A673 (cell line): ENCODE measurements around the gene RAB11A. TPM values are rescaled to one million over a fixed set of nuclear protein-coding genes. Genes with fewer than 3 reads are reported as not detected.
"Not testable (repeated sequence)": the region's sequence is repeated elsewhere in the genome, so short reads cannot be mapped to it uniquely, and the experiment has no call there.

Experiments used
- BruUV-seq: library from RNA; stranded (reverse); fragments of 400-500 nt; replicated peaks from 2 replicates; lab custom pipeline; 2021; lab: Mats Ljungman, UMichigan
- CTCF ChIA-PET: fragments of 300-600 bp; sonication (Branson Sonifier 250); formaldehyde crosslinking; loops from one replicate; lab custom pipeline; 2022; ENCODE audit warnings: antibody characterized with exemption; lab: Charles Lee
- POLR2A ChIA-PET: fragments of 300-600 bp; sonication (Branson Sonifier 250); formaldehyde crosslinking; loops from one replicate; lab custom pipeline; 2022; ENCODE audit warnings: antibody characterized with exemption; ENCODE audit not compliant: low non-redundant PET; lab: Charles Lee
- DNase-seq: peaks from one replicate; pipeline ENCODE4 v3.0.0-alpha.2; 2015; ENCODE audit warnings: low spot score
- H3K27ac ChIP-seq: fragments of 200-600 bp; sonication (generic); 2 replicates; pipeline ENCODE4 v1.5.1; 2016; ENCODE audit warnings: mixed run types, low read depth, mild to moderate bottlenecking, mixed read lengths, antibody characterized with exemption, low read length; ENCODE audit not compliant: poor library complexity, severe bottlenecking
- H3K27me3 ChIP-seq: fragments of 200-600 bp; sonication (generic); replicated peaks from 2 replicates; pipeline ENCODE4 v1.6.1; 2017; ENCODE audit warnings: mixed run types, low read depth, mild to moderate bottlenecking, mixed read lengths, antibody characterized with exemption, low read length; ENCODE audit not compliant: insufficient read depth, poor library complexity
- H3K36me3 ChIP-seq: fragments of 200-600 bp; sonication (generic); 2 replicates; pipeline ENCODE4 v1.6.1; 2016; ENCODE audit warnings: mixed run types, mild to moderate bottlenecking, mixed read lengths, antibody characterized with exemption, low read length; ENCODE audit not compliant: insufficient read depth, poor library complexity, severe bottlenecking
- H3K4me1 ChIP-seq: fragments of 200-600 bp; sonication (generic); 2 replicates; pipeline ENCODE4 v1.6.1; 2017; ENCODE audit warnings: mixed run types, mild to moderate bottlenecking, mixed read lengths, antibody characterized with exemption, low read length; ENCODE audit not compliant: insufficient read depth, poor library complexity, severe bottlenecking
- H3K4me3 ChIP-seq: fragments of 200-600 bp; sonication (generic); 2 replicates; pipeline ENCODE4 v1.5.1; 2016; ENCODE audit warnings: low read depth, mixed run types, mild to moderate bottlenecking, mixed read lengths, low read length; ENCODE audit not compliant: poor library complexity, severe bottlenecking
- H3K9me3 ChIP-seq: fragments of 200-600 bp; sonication (generic); 2 replicates; pipeline ENCODE4 v1.6.1; 2016; ENCODE audit warnings: mixed run types, low read depth, mild to moderate bottlenecking, mixed read lengths, antibody characterized with exemption, low read length; ENCODE audit not compliant: poor library complexity, severe bottlenecking
- EZH2 ChIP-seq: fragments of 200-600 bp; sonication (generic); IDR thresholded peaks from 2 replicates; pipeline ENCODE4 v1.6.1; 2017; ENCODE audit warnings: borderline replicate concordance, low read depth, mild to moderate bottlenecking, mixed read lengths, antibody characterized with exemption, low read length; ENCODE audit not compliant: poor library complexity, severe bottlenecking
- intact Hi-C: fragments of 100-400 bp; cut with micrococcal nuclease; formaldehyde crosslinking; loops from one replicate; pipeline ENCODE4 v1.10.0; 2022; ENCODE audit not compliant: unreplicated experiment
- total RNA-seq: library from RNA; stranded (reverse); gene quantifications from 2 replicates; pipeline ENCODE4 v1.2.3, GENCODE V29; 2021
- TF ChIP-seq, protein P1 (sequence below): fragments of 300-800, 200-600 bp; sonication (generic); conservative IDR thresholded peaks from 2 replicates; pipeline ENCODE4 v1.5.1; 2017; ENCODE audit warnings: low read depth, mild to moderate bottlenecking, antibody characterized with exemption, low read length, moderate library complexity, mixed read lengths

Gene RAB11A
- total RNA-seq, 1 experiment from 2014 or later: 227 TPM

DNA sequence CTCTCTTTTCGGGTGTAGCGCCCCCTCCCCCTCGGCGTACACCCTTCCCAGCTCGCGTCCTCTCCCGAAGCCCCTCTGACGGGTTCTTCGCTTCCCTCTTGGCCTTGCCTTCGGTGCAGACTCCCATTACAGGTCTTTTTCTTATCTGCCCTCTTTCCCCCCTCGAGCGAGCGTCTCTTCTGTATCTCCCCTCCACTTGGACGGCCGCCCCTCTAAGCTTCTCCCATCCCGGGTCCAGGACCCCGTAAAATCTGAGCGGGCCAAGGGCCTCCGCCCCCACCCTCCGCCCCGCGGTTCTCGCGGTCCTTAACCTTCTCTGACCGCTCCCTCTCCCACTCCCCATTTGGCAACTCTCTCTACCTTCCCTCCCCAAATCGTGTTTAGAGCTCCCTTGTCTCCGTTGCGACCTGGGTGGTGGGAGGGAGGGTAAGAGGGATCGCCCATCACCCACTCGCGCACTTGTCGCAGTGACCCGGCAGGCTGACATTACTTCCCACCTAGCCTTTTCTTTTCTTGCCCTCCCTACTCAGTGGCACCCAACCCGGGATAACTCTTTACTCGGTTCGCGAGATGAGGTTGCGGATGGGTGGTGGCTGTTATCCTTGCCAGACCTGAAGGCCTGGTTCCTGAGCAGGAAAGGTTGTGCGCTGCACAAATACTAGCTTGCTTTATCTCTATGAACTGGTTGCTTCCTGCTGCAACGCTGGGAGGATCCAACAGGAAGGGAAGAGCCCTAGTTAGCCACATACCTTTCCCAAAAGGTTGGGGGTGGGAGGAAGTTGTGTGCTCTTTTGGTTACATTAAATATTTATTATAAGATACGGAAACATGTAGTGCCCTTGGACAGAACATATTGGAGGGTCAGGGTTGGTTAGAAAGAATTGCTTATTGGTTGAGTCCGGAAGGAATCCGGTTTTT, 922 bp downstream of the RAB11A start:
- H3K9me3 ChIP-seq: no peaks in the 10 kb centered on the region
- H3K27ac ChIP-seq: peak overlapping the region; percentile 89
- intact Hi-C loops: loop anchor here (1.0 kb wide), 1 partner anchor 78 kb away; the partner anchor contains the start of gene DENND4A
- H3K27me3 ChIP-seq: no peaks in the 10 kb centered on the region
- ChIA-PET CTCF (interaction anchor here (0.6 kb wide), 2 partner anchors 13 to 232 kb away, joined by 3 to 5 read pairs; no protein-coding TSS in a partner anchor), POLR2A (interaction anchor here (0.6 to 0.7 kb wide), 3 partner anchors 155 to 516 kb away, joined by 4 to 6 read pairs (median 6); no protein-coding TSS in a partner anchor)
- H3K36me3 ChIP-seq: peaks cover 7% of the 10 kb centered on the region
- no TSS peak for BruUV-seq
- peak; percentile 41 for DNase-seq
- TF ChIP-seq, protein P1, sequence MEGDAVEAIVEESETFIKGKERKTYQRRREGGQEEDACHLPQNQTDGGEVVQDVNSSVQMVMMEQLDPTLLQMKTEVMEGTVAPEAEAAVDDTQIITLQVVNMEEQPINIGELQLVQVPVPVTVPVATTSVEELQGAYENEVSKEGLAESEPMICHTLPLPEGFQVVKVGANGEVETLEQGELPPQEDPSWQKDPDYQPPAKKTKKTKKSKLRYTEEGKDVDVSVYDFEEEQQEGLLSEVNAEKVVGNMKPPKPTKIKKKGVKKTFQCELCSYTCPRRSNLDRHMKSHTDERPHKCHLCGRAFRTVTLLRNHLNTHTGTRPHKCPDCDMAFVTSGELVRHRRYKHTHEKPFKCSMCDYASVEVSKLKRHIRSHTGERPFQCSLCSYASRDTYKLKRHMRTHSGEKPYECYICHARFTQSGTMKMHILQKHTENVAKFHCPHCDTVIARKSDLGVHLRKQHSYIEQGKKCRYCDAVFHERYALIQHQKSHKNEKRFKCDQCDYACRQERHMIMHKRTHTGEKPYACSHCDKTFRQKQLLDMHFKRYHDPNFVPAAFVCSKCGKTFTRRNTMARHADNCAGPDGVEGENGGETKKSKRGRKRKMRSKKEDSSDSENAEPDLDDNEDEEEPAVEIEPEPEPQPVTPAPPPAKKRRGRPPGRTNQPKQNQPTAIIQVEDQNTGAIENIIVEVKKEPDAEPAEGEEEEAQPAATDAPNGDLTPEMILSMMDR: no peak
- TF ChIP-seq EZH2: no peak
- peak overlapping the region; percentile 90 for H3K4me3 ChIP-seq
- peaks cover 12% of the 10 kb centered on the region for H3K4me1 ChIP-seq

- no peaks in the 10 kb centered on the region for H3K9me3 ChIP-seq
- DNase-seq: peak; percentile 65
- ChIA-PET CTCF (interaction anchor here (0.6 to 0.7 kb wide), 2 partner anchors 14 to 46 kb away, joined by 3 to 5 read pairs; no protein-coding TSS in a partner anchor), POLR2A (no interaction called here)
- H3K4me3 ChIP-seq: peak overlapping the region; percentile 90
- TSS peak; percentile 36 for BruUV-seq
- no peak for TF ChIP-seq EZH2
- peaks cover 12% of the 10 kb centered on the region for H3K4me1 ChIP-seq
- H3K27me3 ChIP-seq: no peaks in the 10 kb centered on the region
- H3K27ac ChIP-seq: peak overlapping the region; percentile 89
- intact Hi-C loops: no loop called here
- H3K36me3 ChIP-seq: peaks cover 11% of the 10 kb centered on the region
These were observed 1.7 kb downstream of the RAB11A start for GRCh38 chr15:65870889-65871533.

DNA sequence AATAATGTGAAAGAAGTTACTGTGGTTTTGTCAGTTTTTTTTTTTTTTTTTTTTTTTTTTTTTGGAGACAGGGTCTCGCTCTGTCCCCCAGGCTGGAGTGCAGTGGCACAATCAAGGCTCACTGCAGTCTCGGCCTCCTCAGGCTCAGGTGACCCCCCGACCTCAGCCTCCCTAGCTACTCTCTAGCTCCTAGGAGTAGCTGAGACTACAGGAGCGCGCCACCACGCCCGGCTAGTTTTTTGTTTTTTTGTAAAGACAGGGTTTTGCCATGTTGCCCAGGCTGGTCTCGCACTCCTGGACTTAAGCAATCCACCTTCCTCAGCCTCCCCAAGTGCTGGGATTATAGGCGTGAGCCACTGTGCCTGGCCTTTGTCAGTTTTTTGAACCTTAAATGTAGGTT, 2.6 kb downstream of the RAB11A start:
- POLR2A ChIA-PET, intact Hi-C loops, BruUV-seq, H3K4me3 ChIP-seq, H3K9me3 ChIP-seq, DNase-seq, H3K27me3 ChIP-seq, H3K27ac ChIP-seq: not testable (repeated sequence)
- Histone ChIP-seq H3K36me3 (peaks cover 16% of the 10 kb centered on the region), H3K4me1 (peaks cover 12% of the 10 kb centered on the region)
- CTCF ChIA-PET: interaction anchor here (0.7 kb wide), 1 partner anchor 46 kb away, joined by 3 read pairs; no protein-coding TSS in a partner anchor

DNA sequence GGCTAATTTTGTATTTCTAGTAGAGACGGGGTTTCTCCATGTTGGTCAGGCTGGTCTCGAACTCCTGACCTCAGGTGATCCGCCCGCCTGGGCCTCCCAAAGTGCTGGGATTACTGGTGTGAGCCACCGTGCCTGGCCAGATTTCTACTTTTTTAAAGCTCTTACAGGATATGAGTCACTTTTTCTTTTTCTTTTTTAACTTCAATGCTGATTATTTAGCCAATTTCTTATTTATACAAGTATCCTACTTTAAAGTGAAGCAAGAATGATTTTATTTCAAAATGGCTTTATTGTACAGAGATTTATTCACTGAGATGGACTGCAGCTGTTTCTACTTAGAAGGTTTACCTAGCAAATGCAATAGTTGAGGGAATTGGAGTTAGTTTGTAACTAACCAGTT, 3.3 kb downstream of the RAB11A start:
- Histone ChIP-seq H3K4me1 (peaks cover 12% of the 10 kb centered on the region), H3K36me3 (peaks cover 23% of the 10 kb centered on the region)
- H3K27ac ChIP-seq, H3K9me3 ChIP-seq, POLR2A ChIA-PET, H3K4me3 ChIP-seq, DNase-seq, BruUV-seq, intact Hi-C loops, H3K27me3 ChIP-seq, CTCF ChIA-PET: not testable (repeated sequence)
